ENCODE results near the gene PAN2. TPM values are rescaled to one million over a fixed set of nuclear protein-coding genes. Genes with fewer than 3 reads are reported as not detected.
"Not testable (repeated sequence)": the region's sequence is repeated elsewhere in the genome, so short reads cannot be mapped to it uniquely, and the experiment has no call there.

The PAN2 gene
- total RNA-seq, 3 donors from 2014 or later = 44.3 to 84.4 (median 54.1) TPM

DNA sequence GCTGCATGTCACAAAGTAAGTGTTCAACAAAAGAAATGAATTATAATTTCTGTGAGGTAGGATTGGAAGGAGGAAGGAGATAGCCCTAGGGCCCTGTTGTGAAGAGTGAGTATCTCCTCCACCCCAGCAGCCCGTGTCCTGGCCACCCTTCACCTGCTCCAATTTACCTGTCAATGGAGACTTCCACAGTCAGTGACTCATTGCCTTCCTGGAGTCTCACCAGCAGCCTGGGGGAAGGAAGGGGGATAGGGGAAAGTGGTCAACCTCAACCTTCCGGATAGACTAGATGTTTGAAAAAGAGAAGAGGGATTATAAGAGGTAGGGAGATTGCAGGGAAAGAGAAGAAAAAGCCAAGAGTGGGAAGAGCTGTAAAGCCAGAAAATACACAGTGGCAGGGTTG is 16.9 kb upstream of the PAN2 start:
- intact Hi-C loops (cut with DNase I; ENCODE audit: low total_unique reads) = no loop called here
- Histone ChIP-seq H3K36me3 (peaks cover 11% of the 10 kb centered on the region), H3K27ac (no peak overlapping the region), H3K4me1 (no peaks in the 10 kb centered on the region), H3K4me3 (no peak overlapping the region), H3K9me3 (no peaks in the 10 kb centered on the region), H3K27me3 (no peaks in the 10 kb centered on the region)
- TF ChIP-seq POLR2AphosphoS5 (IDR thresholded peaks at IDR 0.05) = no peak
- TF ChIP-seq, protein P1, sequence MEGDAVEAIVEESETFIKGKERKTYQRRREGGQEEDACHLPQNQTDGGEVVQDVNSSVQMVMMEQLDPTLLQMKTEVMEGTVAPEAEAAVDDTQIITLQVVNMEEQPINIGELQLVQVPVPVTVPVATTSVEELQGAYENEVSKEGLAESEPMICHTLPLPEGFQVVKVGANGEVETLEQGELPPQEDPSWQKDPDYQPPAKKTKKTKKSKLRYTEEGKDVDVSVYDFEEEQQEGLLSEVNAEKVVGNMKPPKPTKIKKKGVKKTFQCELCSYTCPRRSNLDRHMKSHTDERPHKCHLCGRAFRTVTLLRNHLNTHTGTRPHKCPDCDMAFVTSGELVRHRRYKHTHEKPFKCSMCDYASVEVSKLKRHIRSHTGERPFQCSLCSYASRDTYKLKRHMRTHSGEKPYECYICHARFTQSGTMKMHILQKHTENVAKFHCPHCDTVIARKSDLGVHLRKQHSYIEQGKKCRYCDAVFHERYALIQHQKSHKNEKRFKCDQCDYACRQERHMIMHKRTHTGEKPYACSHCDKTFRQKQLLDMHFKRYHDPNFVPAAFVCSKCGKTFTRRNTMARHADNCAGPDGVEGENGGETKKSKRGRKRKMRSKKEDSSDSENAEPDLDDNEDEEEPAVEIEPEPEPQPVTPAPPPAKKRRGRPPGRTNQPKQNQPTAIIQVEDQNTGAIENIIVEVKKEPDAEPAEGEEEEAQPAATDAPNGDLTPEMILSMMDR (IDR thresholded peaks at IDR 0.05) = no peak
- no peak for TF ChIP-seq POLR2A (IDR thresholded peaks at IDR 0.05)
- DNase-seq (ENCODE audit: low spot score in 2 of 2) = no peak

DNA sequence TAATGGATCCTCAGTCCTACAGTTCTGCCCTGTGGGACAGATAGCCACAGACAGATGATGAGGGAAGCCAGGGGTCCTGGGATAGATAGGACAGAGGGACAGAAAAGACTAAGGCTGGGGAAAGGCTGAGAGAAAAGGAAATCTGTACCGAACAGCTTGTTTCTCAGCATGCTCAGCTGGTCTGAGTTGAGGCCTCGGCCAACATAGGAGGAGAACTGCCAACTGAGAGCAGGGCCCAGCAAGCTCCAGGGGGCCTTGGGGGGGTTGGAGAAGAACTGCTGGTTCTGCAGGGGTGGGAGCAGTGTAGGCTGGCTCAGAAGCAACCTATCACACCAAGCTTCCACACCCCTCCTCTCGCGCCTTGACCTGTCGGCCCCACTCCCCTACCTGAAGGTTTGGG is 15.0 kb upstream of the PAN2 start:
- no peak for DNase-seq (ENCODE audit: low spot score in 2 of 2)
- Histone ChIP-seq H3K27me3 (no peaks in the 10 kb centered on the region), H3K4me1 (no peaks in the 10 kb centered on the region), H3K9me3 (no peaks in the 10 kb centered on the region), H3K27ac (no peak overlapping the region), H3K4me3 (no peak overlapping the region), H3K36me3 (peaks cover 10% of the 10 kb centered on the region)
- TF ChIP-seq POLR2A (IDR thresholded peaks at IDR 0.05) (no peak), POLR2AphosphoS5 (IDR thresholded peaks at IDR 0.05) (no peak)
- TF ChIP-seq, protein P1 (IDR thresholded peaks at IDR 0.05) = no peak
- intact Hi-C loops (cut with DNase I; ENCODE audit: low total_unique reads) = no loop called here

GRCh38 chr12:56347255-56347654 is 13.5 kb upstream of the PAN2 start:
- H3K4me1 ChIP-seq; H3K9me3 ChIP-seq; H3K4me3 ChIP-seq; H3K27me3 ChIP-seq; intact Hi-C loops (cut with DNase I; ENCODE audit: low total_unique reads); H3K27ac ChIP-seq; DNase-seq (ENCODE audit: low spot score in 2 of 2); H3K36me3 ChIP-seq: not testable (repeated sequence)

DNA sequence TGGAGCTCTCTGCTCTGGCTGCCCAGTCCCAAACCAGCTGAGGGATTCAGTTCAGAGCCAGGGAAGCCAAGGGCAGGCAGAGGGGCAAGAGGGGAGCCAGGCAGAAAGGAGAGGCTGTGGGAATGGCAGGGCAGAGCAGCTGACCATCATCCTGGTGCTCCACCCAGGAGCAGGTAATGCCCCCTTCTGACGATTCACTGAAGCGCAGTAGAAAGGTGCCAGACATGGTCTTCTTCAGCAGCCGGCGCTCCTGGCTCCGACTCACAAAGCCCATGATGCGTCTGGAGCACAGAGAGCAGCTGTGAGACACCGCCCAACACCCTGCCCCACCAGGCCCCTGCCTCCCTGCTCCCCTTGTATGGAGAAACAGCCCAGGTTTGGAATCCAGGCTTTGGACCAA is 12.9 kb upstream of the PAN2 start:
- intact Hi-C loops (cut with DNase I; ENCODE audit: low total_unique reads) = no loop called here
- no peak overlapping the region for H3K4me3 ChIP-seq
- TF ChIP-seq POLR2AphosphoS5 (IDR thresholded peaks at IDR 0.05) (no peak), POLR2A (IDR thresholded peaks at IDR 0.05) (no peak)
- TF ChIP-seq, protein P1 (IDR thresholded peaks at IDR 0.05) = no peak
- H3K36me3 ChIP-seq = peaks cover 10% of the 10 kb centered on the region
- H3K9me3 ChIP-seq = no peaks in the 10 kb centered on the region
- no peak for DNase-seq (ENCODE audit: low spot score in 2 of 2)
- no peaks in the 10 kb centered on the region for H3K4me1 ChIP-seq
- H3K27ac ChIP-seq = no peak overlapping the region
- no peaks in the 10 kb centered on the region for H3K27me3 ChIP-seq

GRCh38 chr12:56342290-56342689 is 8.5 kb upstream of the PAN2 start:
- H3K27ac ChIP-seq; H3K36me3 ChIP-seq; intact Hi-C loops (cut with DNase I; ENCODE audit: low total_unique reads); H3K4me1 ChIP-seq; H3K27me3 ChIP-seq; H3K9me3 ChIP-seq; DNase-seq (ENCODE audit: low spot score in 2 of 2); H3K4me3 ChIP-seq: not testable (repeated sequence)

GRCh38 chr12:56341616-56342015 is 7.8 kb upstream of the PAN2 start:
- TF ChIP-seq POLR2AphosphoS5 (IDR thresholded peaks at IDR 0.05) (no peak), POLR2A (IDR thresholded peaks at IDR 0.05) (no peak)
- TF ChIP-seq, protein P1 (IDR thresholded peaks at IDR 0.05) = no peak
- no peaks in the 10 kb centered on the region for H3K36me3 ChIP-seq
- no peak overlapping the region for H3K4me3 ChIP-seq
- intact Hi-C loops (cut with DNase I; ENCODE audit: low total_unique reads) = no loop called here
- H3K4me1 ChIP-seq = no peaks in the 10 kb centered on the region
- H3K27me3 ChIP-seq = no peaks in the 10 kb centered on the region
- no peak for DNase-seq (ENCODE audit: low spot score in 2 of 2)
- H3K27ac ChIP-seq = no peak overlapping the region
- H3K9me3 ChIP-seq = no peaks in the 10 kb centered on the region

Measured in breast epithelium (tissue), 4 donors.